GM19351 (cell line): ENCODE measurements around the gene ADAM12.

ENCODE experiments used
- ATAC-seq: cut with Tn5 transposase; IDR thresholded peaks from one replicate; pipeline ENCODE4 v1.9.1; 2021; ENCODE audit warnings: mild to moderate bottlenecking, moderate library complexity; ENCODE audit not compliant: unreplicated experiment

The ADAM12 gene

DNA sequence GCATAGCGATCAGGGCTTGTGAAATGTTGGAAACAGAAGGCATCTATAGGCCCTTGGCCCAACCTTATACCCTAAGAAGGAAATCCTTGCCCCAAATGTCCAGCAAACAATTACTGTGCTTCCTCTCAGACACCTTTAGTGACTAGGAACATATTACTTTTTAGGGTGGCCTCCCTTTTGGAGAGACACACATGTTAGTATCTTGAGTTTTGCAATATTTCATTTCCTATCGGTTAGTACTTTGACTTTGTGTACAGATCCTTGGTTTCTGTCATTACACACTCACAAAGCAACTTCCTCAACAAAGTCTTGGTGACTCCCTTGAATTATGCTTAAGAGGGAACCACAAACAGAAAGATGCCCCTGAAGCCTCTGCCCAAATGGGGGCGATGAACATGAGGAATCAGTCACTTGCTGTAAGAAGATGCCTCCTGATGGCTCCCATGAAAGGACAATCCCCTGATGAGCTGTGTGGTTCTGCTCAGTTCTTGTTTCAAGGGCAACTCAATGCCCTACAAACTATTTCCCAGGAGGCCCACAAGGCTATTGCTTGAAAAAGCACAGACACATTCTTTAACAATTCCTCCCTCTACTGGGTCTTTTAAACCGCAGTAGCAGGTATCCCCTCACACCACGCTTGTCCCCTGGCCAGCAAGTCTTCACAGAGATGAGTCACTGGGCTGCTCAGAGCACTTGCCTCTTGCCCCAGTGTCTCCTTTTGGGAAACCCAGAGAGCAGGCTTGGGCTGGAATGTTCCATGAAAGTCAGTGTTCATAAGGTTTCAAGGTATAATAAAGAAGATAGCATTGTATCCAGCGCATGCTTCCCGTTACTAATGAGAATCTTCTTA is 295.7 kb downstream of the ADAM12 start:
- ATAC-seq, result no peak

DNA sequence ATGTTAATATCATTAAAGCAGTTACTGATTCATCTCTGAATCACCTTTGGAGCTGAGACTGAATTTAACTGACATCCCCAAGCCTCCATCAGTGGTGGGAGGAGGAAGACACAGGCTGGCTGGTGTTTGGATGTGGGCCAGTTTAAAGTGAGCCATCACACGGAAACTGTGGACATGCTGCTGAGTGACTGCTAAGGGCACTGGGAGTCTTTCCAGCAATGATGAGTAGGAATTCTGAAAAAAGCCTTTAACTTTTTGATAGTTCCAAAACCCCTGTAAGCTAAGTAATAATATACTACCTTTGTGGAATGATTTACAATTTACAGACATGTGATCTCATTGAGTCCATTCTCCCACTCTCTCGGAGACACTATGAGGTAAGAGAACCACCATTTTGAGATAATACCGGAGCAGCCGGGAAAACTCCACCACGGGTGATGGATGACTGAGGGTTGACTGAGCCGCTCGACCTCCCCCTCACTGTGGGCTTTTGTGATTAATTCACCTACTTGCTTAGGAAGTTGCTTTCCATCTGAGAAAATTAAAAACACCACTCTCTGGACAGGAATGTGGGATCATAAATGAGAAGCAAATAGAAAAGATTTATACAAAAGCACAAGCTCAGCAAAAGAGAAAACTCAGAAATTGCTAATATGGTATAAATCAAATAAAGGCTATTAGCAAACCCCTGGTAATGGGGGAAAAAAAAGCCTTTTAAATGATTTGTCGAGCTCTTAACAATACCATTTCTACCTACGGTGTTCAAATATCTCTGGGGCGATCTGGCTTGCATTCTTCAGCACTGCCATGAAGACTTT is 297.2 kb downstream of the ADAM12 start:
- no peak for ATAC-seq

DNA sequence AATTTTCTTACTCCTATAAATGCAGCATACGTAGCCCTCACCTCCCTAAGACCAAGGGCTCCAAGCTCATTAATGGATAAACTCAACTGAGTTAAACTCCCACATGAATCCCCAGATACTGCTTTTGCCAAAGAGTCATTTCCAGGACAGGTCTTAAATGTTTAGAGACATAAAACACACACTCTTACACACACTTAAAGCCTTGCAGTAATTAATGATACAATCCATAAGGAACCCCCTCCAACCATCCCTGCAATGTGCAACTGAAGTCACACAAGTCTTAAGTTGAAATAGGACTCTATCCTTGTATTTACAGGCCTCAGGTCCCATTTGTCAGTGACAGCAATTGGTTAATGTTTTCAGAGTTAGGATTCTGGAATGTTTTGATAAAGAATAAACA is 297.8 kb downstream of the ADAM12 start:
- ATAC-seq, result no peak

DNA sequence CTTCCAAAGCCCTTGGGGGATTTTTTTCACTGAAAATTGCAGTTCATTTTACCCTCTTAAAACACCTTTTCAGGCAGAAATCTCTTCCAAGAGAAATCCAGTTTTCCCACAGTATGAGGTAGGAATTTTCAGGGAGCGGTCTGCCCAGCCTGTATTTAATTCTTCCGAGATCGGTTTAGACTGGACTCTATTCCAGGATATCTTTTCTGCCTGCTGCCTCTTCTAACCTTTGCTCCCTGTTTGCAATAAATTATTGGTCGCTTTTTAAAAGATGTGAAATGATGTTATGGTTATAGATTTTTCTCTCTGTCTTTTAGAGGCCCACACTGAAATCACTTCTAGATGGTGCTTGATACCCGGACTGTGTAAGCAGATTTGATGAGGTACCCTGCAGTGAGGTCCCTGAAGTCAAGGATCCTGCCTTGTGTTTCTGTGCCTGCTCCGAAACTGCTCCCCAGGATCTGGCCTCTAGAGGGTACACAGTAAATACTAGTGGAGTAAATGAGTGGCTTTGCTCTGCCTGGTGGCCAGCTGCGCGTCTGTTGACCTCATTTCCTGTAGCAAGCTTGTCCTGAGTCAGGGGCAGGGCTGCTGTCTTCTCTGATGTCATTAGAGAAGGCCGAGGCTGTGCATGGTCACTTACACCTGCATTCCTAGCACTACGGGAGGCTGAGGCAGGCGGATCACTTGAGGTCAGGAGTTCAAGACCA is 300.3 kb downstream of the ADAM12 start:
- no peak for ATAC-seq

DNA sequence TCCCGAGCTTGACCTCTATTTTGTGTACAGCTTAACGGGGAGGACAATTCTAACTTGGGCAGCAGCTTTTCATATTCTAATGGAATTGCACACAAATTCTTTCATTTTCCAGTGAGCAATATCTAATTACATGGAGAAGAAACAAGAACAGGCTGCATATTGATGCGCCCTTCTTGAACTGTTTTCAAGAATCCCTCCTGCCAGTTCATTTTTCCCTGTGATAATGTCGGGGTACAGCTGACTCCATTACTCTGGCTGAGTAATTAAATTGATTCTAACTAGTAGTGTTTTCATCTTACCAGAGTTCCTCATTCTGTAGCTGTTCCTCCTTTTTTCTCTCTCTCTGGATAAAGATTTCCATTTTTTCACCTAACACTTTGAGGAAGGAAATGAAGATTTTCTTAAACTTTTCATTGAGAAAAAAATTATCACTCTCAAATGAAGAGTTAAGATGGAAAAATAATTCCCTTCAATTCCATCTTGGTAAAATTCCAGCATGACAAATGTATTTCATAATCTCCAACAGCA is 301.1 kb downstream of the ADAM12 start:
- ATAC-seq, result no peak

DNA sequence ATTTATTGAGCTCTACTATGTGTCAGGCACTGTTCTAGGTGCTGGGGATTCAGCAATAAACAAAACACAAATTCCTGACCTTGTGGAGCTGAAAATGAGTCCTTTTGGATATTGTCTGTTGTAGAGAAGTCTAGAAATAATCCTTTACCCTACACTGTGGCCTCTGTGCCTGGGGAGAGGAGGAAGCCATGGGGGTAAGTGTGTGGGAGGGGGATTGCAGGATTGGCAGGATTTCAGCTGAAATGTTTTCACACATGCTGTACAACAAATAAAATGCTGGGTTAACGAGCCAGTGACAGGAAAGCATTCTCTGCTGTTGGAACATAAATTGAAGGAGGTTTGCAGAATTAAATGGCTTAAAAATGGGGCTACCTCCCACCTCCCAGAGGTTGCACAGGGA is 302.5 kb downstream of the ADAM12 start:
- ATAC-seq, result no peak

DNA sequence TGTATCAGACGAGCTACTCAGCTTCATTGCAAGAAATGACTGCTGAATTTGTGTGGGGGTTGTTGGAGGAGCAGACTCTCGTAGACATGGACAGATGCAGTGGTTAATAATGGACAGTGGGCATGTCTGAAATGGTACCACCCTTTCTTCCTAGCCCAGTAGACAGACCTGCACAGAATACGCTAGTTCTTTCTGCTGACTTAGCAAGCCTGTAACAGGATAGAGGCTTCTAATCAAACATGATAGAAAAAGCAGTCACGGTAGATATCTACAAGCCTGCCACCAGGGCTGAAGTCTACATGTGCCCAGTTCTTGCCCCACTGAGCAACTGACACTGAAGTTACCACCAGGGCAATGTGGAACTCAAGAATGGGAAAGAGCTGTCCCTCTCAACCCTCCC is 303.9 kb downstream of the ADAM12 start:
- ATAC-seq, result no peak

DNA sequence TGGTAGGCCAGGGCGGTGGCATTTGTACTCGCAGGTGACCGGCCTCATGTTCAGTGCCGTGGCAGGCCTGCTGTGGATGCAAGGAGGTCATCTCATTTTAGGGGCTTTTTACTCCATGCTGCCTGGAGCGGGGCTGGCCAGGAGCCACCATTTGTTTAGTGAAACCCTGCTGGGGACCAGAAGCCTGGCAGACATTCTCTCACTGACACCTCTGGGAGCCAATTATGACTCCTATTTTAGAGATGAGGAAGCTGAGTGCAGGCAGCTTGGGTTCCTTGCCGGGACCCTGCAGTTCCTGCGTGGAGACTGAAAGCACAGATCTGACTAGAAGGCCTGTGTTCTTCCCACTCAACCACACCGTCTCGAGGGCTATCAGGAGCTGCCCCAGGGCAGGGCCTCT is 305.3 kb downstream of the ADAM12 start:
- ATAC-seq, result no peak

DNA sequence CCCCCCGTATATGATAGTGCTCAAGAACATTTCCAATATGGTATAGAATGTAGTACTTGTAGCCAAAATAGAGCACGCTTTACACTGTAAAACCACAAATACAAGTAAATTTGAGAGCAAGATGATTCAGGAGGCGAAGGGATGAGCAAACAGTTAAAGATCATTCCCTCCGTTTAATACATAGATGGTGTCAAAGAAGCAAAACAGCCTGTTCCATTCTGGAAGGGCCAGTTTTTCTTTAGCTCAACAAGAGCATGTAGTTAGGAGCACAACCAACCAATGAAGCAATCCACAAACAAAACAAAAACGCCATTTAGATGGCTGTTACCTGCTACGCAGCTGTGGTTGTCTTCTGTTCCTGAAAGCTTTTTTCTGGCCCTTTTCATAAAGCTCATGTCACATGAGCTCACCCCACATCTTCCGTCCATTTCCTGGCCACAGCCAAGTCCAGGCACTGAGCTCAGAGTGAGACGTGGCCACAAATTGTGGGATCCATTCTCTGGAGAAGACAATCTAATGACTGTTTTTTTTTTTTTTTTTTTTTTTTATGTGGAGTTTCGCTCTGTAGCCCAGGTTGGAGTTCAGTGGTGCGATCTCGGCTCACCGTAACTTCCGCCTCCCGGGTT is 306.3 kb downstream of the ADAM12 start:
- no peak for ATAC-seq

DNA sequence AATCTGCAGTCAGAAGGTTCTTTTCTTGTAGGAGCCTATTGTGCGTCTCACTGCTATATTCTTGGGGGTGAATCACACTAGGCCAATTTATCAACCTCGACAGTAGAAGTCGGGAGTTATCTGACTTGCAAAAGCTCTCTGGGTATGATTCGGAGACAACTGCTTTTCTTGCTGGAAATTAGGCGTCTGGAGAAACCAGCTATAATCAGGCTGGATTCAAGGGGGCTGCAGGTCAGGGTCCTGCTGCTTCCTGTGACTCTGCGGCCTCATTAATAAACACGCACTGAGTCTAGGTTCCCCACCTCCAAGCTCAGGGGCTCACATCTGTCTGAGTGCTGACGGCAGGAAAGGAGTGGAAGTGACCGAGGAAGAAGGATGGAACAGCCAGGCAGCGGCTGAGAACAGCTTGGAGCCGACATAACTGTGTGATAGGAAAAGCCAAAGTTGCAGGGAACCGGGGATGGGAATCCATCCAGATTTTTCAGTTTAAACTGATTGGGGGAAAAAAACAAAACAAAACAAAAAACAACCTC is 307.3 kb downstream of the ADAM12 start:
- ATAC-seq, result no peak

DNA sequence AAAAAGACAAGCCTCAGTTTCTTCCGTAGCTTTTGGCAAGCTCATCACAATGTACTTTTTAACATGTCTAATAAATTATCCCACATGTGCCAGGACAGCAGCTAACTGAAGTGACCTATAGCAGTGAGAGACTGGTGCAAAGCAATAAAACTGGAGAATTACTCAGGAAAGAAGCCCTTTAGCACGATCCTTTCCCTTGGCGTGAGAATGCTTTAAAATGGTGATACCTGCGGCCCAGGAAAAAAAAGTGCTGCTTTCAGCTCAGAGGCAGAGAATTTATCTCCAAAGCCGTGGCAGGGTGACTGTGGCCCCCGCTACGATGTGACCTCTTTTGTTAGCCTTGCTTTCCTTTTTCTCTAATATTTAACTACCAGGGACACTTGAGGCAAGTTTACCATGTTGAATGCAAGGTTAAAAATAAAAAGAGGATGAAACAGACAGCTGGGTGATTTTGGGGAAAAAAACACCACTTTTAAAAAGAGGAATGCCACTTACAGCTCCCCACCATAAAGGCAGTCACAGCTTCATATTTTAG is 307.9 kb downstream of the ADAM12 start:
- ATAC-seq, result no peak

DNA sequence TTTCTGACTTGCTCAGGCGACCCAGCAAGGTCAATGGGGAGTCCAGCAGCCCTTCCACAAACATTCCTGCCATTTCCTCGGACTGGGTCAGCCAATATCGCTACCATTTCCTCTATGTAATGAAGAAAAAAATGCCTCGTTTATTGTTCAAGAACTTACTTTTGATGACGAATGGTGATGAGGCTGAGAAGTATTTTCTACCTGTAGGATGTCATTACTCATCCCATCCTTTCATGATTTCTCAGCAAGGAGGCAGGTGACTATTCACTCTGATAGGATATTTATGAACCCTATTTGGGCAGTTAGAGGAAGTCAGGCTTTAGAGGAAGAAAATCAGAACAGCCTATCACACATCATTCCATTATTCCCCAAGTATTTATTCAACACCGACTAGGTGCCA is 313.3 kb downstream of the ADAM12 start:
- ATAC-seq, result no peak

DNA sequence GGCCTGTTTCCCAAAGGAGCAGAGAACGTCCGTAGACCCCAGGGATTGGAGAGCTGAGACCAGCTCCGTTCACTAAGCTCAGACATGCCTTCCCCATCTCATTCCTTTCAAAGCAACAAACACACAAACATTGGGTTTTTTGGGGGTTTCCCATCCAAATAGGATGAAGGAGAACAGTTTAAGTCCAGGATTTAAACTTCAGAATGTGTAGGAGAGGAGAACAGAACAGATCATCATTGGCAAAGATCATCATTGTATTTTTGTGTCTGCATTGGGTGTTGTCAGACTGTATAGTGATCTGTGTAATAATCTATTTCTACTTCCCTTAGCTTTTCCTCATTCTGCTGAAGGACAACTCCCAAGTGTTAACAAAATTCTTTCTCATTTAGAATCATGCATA is 314.0 kb downstream of the ADAM12 start:
- ATAC-seq, result no peak

DNA sequence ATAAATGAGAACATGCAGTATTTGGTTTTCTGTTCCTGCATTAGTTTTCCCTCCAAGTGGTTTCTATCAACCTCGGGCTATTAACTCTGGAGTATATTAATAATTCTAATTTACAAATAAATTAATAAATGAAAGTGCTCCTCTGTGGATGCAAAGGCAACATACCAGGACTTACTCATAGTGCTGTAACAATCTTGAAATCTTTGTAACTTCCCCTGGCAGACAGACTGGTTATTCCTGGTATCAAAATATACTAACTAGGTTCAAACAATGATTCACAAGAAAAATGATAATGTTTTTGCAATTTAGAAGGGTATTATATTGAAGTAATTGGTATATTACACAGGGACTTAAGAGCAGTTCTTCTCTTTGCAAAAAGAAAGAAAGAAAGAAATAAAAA is 314.7 kb downstream of the ADAM12 start:
- no peak for ATAC-seq

DNA sequence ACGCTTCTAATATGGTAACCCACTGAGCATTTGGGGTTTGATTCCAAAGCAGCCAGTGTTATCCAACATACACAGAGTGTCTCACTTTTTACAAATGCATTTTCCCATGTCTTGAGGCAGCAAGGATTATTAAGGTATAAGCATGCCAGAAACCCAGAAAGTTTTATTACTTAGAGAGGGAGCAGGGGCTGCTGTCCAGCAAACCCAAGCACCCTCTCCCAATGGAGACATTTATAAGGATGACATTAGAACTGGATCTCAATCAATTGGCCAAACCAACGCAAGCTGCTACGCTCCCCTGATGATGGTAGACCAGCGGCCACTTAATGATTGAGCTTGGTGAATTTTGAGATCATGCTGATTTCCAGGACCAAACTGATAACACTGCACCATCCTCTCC is 315.7 kb downstream of the ADAM12 start:
- no peak for ATAC-seq

DNA sequence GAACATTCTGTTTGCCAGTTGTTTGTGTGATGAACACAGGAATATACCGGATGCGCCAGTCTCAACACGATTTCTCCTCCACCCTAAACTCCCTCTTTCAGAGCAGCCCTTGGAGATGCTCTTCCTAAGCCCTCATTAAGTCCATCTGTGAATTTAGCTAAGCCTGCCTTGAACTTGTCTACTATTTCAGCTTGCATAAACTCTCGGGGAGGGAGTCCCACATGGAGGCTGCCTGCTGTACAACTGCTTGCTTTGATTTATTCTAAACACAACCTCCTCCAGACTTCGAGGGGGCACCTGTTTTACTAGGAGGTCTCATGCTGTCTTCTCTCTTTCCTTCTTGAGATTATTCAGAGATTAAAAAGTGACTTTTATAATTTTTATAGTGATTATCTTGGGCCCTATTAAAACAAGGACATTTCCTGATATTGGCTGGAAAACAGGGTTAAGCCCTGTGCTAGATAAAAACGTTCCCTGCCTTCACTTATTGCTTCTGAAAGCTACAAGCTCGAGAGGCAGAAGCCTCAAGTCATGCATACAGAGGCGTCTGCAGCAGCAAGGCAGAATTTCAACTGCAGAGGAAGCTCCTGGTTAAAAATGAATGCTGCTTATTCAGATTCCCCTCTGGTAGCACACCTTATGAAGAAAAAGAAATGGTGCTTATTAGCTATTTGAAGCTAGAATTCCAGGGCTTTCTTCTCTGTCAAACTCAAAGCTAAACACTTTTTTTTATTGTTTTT is 317.6 kb downstream of the ADAM12 start:
- ATAC-seq, result no peak

DNA sequence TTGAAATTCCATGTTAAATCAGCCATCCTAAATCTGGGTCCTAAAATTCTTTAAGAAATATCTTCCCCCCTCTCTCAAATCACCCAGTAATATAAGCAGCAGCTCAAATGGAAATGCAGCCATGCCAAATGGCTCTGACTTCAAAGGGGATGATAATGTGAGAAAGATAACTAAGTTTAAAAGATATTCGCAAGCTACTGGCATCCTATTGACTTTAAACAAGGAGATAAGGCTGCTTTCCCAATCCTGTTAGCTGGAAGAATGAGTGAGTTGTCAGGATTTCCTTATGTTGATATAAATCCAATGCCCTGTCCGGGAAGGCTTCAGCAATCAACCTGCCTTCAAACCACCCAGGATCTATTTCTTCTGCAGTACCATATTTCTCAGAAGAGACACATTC is 320.0 kb downstream of the ADAM12 start:
- no peak for ATAC-seq

DNA sequence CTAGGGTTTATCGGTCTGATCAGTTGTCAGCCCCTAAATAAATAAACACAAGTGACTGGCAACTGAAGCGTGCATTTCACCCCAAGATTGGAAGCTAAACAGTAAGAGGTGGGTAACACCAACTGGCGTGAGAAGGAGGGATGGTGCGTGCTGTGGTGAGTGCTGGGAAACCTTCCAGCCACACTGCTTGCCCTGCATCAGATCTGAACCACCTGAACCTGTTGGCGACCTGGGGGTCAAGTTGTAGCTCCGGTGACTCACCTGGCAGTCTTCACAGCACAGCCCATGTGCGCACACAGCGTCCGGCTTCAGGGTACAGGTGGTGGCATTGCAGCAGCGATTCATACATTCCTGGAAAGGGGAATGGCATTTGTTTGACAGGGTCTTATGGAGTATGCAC is 321.8 kb downstream of the ADAM12 start:
- no peak for ATAC-seq

DNA sequence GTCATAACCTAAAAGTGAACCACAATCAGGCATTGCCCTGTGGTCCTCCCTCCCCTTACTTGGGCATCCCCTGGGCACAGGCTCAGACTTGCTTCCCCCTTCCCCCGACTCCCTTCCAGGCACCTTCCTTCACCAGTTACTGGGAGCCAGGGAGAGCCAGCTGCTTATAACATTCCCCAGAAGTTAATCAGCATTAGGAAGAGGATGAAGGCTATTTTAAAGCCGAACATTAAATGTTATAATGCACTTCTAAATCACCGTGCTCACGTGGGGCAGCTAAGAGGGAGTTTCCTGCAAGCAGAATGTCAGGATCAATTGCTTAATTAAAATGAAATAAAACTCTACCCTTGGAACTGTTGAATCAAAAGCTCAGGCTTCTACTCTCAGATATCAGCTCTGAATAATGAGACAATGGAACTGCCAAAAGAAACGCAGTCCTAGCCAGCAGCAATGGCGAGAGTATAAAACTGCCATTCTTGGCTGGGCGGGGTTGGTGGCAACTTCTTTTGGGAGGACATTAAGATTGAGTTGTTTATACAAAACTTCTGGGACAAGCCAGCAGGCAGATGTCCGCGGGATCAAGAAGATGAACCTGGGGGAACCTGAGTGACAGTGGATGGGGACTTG is 322.4 kb downstream of the ADAM12 start:
- ATAC-seq, result no peak
